ENCODE results near the gene NKAIN1. TPM values are rescaled to one million over a fixed set of nuclear protein-coding genes. Genes with fewer than 3 reads are reported as not detected.

The NKAIN1 gene
- total RNA-seq, 1 donor from 2014 or later = 3.5 TPM

GRCh38 chr1:31218705-31219104 is 21.0 kb downstream of the NKAIN1 start:
- DNase-seq (ENCODE audit: low spot score) = no peak
- Mint-ChIP-seq H3K4me3 (ENCODE audit: unreplicated experiment) (no peak overlapping the region), H3K9me3 (ENCODE audit: low read depth) (no peaks in the 10 kb centered on the region), H3K4me1 (ENCODE audit: low read depth) (peaks cover 7% of the 10 kb centered on the region), H3K36me3 (ENCODE audit: low read depth) (no peaks in the 10 kb centered on the region), H3K27ac (ENCODE audit: unreplicated experiment) (no peak overlapping the region), H3K27me3 (ENCODE audit: low read depth) (peaks cover 6% of the 10 kb centered on the region)
- TF ChIP-seq CTCF (IDR thresholded peaks at IDR 0.05) = no peak

DNA sequence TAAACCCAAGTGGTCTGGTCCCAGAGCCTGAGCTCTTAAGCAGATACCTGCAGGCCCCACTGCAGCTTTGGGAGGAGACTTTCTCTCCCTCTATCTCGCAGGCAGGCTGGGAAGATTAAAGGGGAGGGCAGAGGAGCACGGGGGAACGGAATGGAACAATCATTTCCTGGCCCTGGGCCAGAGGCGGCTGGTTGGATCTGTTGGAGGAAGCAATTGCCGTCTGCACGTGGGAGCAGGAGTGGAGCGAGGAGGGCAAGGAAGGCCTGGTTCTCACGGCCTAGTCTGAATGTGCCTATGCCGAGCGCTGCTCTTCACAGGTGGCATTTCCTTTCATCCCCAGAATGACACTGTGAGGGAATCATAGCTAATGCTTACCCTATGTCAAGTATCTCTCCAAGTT is 23.7 kb downstream of the NKAIN1 start:
- no peak overlapping the region for H3K4me3 Mint-ChIP-seq (ENCODE audit: unreplicated experiment)
- H3K27ac Mint-ChIP-seq (ENCODE audit: unreplicated experiment) = no peak overlapping the region
- H3K9me3 Mint-ChIP-seq (ENCODE audit: low read depth) = peaks cover 8% of the 10 kb centered on the region
- H3K27me3 Mint-ChIP-seq (ENCODE audit: low read depth) = peaks cover 3% of the 10 kb centered on the region
- H3K36me3 Mint-ChIP-seq (ENCODE audit: low read depth) = no peaks in the 10 kb centered on the region
- TF ChIP-seq CTCF (IDR thresholded peaks at IDR 0.05) = no peak
- peaks cover 7% of the 10 kb centered on the region for H3K4me1 Mint-ChIP-seq (ENCODE audit: low read depth)
- no peak for DNase-seq (ENCODE audit: low spot score)

DNA sequence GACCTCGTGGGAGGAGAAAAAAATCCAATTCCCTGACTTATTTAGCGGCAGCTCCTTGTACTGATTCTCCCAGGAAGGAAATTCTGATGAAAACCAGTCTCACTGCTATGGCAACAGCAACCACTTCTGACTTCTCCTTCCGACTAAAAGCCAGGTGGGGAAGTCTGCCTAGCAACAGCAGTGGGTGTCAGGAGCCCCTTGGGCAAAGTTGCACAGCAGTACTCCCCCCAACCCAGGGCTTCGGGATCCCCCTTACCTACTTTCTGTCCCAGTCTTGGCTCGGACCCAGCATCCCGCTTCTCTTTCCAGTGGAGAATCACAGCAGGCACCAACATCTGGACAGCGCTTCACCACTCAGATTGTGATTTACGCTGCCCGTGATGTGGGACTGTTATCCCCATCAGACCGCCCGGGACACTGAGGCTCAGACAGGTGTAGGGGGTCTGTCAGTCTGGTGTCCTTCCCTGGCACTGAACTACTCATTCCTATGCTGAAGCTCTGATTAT is 24.6 kb downstream of the NKAIN1 start:
- no peak for DNase-seq (ENCODE audit: low spot score)
- Mint-ChIP-seq H3K27me3 (ENCODE audit: low read depth) (peaks cover 3% of the 10 kb centered on the region), H3K36me3 (ENCODE audit: low read depth) (no peaks in the 10 kb centered on the region), H3K4me3 (ENCODE audit: unreplicated experiment) (no peak overlapping the region), H3K4me1 (ENCODE audit: low read depth) (peaks cover 7% of the 10 kb centered on the region), H3K27ac (ENCODE audit: unreplicated experiment) (no peak overlapping the region), H3K9me3 (ENCODE audit: low read depth) (peaks cover 12% of the 10 kb centered on the region)
- no peak for TF ChIP-seq CTCF (IDR thresholded peaks at IDR 0.05)

GRCh38 chr1:31214316-31215064 is 25.2 kb downstream of the NKAIN1 start:
- no peak overlapping the region for H3K4me3 Mint-ChIP-seq (ENCODE audit: unreplicated experiment)
- DNase-seq (ENCODE audit: low spot score) = no peak
- peaks cover 3% of the 10 kb centered on the region for H3K27me3 Mint-ChIP-seq (ENCODE audit: low read depth)
- H3K9me3 Mint-ChIP-seq (ENCODE audit: low read depth) = peaks cover 12% of the 10 kb centered on the region
- H3K4me1 Mint-ChIP-seq (ENCODE audit: low read depth) = peaks cover 7% of the 10 kb centered on the region
- no peak overlapping the region for H3K27ac Mint-ChIP-seq (ENCODE audit: unreplicated experiment)
- H3K36me3 Mint-ChIP-seq (ENCODE audit: low read depth) = no peaks in the 10 kb centered on the region
- TF ChIP-seq CTCF (IDR thresholded peaks at IDR 0.05) = peak; percentile 32

GRCh38 chr1:31208361-31208945 is 31.2 kb downstream of the NKAIN1 start:
- no peak overlapping the region for H3K27ac Mint-ChIP-seq (ENCODE audit: unreplicated experiment)
- no peaks in the 10 kb centered on the region for H3K4me1 Mint-ChIP-seq (ENCODE audit: low read depth)
- H3K4me3 Mint-ChIP-seq (ENCODE audit: unreplicated experiment) = no peak overlapping the region
- H3K36me3 Mint-ChIP-seq (ENCODE audit: low read depth) = no peaks in the 10 kb centered on the region
- no peaks in the 10 kb centered on the region for H3K27me3 Mint-ChIP-seq (ENCODE audit: low read depth)
- no peak for TF ChIP-seq CTCF (IDR thresholded peaks at IDR 0.05)
- H3K9me3 Mint-ChIP-seq (ENCODE audit: low read depth) = peaks cover 12% of the 10 kb centered on the region
- no peak for DNase-seq (ENCODE audit: low spot score)
